Stimulated activated naive CD8-positive, alpha-beta T cell treated with anti-CD3 and anti-CD28 coated beads, Interleukin-15, Interleukin-2, amounts not matched to agents 100 ng/mL and 50 ng/mL, for 24 hours (primary cell): ENCODE measurements around the gene PLEKHO2.

Experiments
- H3K27ac Mint-ChIP-seq: one replicate; pipeline ENCODE4 v1.8.0; 2021; ENCODE audit warnings: mild to moderate bottlenecking, mixed read lengths
- H3K27me3 Mint-ChIP-seq: one replicate; pipeline ENCODE4 v1.8.0; 2021; ENCODE audit warnings: mixed read lengths
- H3K36me3 Mint-ChIP-seq: one replicate; pipeline ENCODE4 v1.8.0; 2021; ENCODE audit warnings: low read depth, mixed read lengths
- H3K4me1 Mint-ChIP-seq: one replicate; pipeline ENCODE4 v1.8.0; 2021; ENCODE audit warnings: low read depth, mixed read lengths
- H3K4me3 Mint-ChIP-seq: one replicate; pipeline ENCODE4 v1.8.0; 2021; ENCODE audit warnings: mild to moderate bottlenecking, mixed read lengths
- H3K9me3 Mint-ChIP-seq: one replicate; pipeline ENCODE4 v1.8.0; 2021; ENCODE audit warnings: mixed read lengths

PLEKHO2 gene

DNA sequence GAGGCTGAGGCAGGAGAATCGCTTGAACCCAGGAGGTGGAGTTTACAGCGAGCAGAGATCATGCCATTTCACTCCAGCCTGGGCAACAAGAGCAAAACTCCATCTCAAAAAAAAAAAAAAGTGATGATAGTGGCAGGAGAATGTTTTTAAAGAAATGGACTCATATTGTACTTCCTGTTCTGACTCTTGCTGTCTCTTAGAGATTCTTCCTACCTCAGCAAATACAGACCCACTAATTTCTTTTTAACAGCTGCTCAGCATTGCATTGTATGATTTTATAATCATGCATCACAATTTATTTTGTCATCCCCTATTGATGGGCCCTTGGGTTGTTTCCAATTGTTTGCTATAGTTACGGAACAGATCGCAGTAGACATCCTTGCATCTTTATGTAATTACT, 61.1 kb downstream of the PLEKHO2 start:
- H3K9me3 Mint-ChIP-seq, result peaks cover 7% of the 10 kb centered on the region
- peaks cover 34% of the 10 kb centered on the region for H3K4me1 Mint-ChIP-seq
- H3K27ac Mint-ChIP-seq, result no peak overlapping the region
- no peak overlapping the region for H3K4me3 Mint-ChIP-seq
- H3K36me3 Mint-ChIP-seq, result peaks cover 11% of the 10 kb centered on the region
- no peaks in the 10 kb centered on the region for H3K27me3 Mint-ChIP-seq

GRCh38 chr15:64903326-64903950, 61.7 kb downstream of the PLEKHO2 start:
- Mint-ChIP-seq H3K27ac (no peak overlapping the region), H3K36me3 (peaks cover 11% of the 10 kb centered on the region), H3K4me3 (no peak overlapping the region), H3K4me1 (peaks cover 34% of the 10 kb centered on the region), H3K27me3 (no peaks in the 10 kb centered on the region), H3K9me3 (peaks cover 7% of the 10 kb centered on the region)

- Mint-ChIP-seq H3K9me3 (peaks cover 7% of the 10 kb centered on the region), H3K27me3 (no peaks in the 10 kb centered on the region), H3K4me1 (peaks cover 34% of the 10 kb centered on the region), H3K4me3 (no peak overlapping the region), H3K36me3 (peaks cover 11% of the 10 kb centered on the region), H3K27ac (no peak overlapping the region)
Observed at GRCh38 chr15:64904189-64904588, 62.5 kb downstream of the PLEKHO2 start.

DNA sequence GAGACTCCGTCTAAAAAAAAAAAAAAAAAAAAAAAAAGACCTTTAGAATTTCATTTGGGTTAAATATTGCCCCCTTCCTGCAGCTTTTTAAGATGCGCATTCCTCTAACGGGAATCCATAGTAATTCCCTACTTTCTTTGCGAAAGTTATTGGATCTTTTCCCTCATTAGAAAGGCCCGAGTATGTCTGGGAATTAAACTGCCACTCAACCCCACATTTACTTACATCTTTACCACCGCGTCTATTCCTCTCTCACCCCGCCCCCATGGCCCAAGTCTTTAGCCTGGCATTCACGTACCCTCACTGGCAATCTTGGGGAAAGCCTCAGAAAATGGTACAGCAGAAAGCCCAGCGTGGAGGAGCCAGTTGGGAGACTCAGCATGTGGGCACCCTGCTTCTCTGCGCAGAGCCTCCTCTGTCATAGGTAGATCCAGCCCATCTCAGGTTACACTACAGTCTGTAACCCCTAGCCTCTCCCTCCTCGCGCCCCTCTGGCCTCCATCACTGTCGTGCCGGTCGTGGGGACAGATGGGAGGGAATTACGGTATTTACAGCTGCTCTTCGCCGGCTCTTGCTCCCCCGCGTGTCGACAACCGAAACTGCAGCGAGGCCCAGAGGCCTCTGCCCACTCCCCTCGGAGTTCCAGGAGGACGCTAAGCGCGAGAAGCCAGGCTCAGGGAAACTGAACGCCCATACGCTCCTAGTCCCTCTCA, 63.6 kb downstream of the PLEKHO2 start:
- Mint-ChIP-seq H3K4me3 (peak overlapping the region; percentile 76), H3K9me3 (peaks cover 7% of the 10 kb centered on the region), H3K4me1 (peaks cover 34% of the 10 kb centered on the region), H3K27ac (peak overlapping the region; percentile 39), H3K27me3 (no peaks in the 10 kb centered on the region), H3K36me3 (peaks cover 7% of the 10 kb centered on the region)

- Mint-ChIP-seq H3K9me3 (peaks cover 3% of the 10 kb centered on the region), H3K4me1 (peaks cover 37% of the 10 kb centered on the region), H3K27me3 (peaks cover 3% of the 10 kb centered on the region), H3K36me3 (peaks cover 2% of the 10 kb centered on the region), H3K27ac (no peak overlapping the region), H3K4me3 (no peak overlapping the region)
Observed at GRCh38 chr15:64905941-64906340, 64.2 kb downstream of the PLEKHO2 start.

DNA sequence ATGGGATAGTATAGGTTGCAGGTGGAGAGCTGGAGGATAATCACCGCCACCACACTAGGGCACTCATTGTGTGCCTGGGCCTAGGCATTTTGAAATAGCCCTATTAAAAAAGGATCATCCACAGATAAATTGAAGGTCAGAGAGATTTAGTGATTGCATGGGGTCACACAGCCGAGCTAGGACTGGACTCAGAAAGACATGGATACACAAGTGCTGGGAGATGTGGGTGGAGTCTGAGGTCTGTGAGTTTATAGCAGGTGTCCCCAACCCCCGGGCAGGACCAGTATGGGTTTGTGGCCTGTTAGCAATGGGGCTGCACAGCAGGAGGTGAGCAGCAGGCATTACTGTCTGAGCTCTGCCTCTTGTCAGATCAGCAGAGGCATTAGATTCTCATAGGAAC, 64.7 kb downstream of the PLEKHO2 start:
- H3K4me1 Mint-ChIP-seq, result peaks cover 42% of the 10 kb centered on the region
- no peak overlapping the region for H3K4me3 Mint-ChIP-seq
- H3K9me3 Mint-ChIP-seq, result no peaks in the 10 kb centered on the region
- no peaks in the 10 kb centered on the region for H3K36me3 Mint-ChIP-seq
- H3K27ac Mint-ChIP-seq, result no peak overlapping the region
- peaks cover 8% of the 10 kb centered on the region for H3K27me3 Mint-ChIP-seq

DNA sequence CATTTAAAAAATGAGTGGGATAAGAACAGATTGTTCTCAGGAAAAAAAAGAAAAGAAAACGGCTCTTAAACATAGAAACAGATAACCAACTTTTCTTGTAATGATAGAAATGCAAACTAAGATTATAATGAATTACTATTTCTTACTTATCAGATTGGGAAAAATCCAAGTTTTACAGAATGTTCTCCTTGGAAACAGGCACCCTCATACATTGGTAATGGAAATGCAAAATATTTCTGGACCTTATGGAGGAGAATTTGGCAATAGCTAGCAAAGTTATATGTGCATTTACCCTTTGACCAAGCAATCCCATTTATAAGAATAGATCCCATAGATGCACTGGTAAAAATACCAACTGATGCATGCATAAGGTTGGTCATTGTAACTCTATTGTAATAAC, 66.3 kb downstream of the PLEKHO2 start:
- H3K27ac Mint-ChIP-seq, result no peak overlapping the region
- peaks cover 8% of the 10 kb centered on the region for H3K27me3 Mint-ChIP-seq
- H3K9me3 Mint-ChIP-seq, result no peaks in the 10 kb centered on the region
- no peaks in the 10 kb centered on the region for H3K36me3 Mint-ChIP-seq
- peaks cover 34% of the 10 kb centered on the region for H3K4me1 Mint-ChIP-seq
- H3K4me3 Mint-ChIP-seq, result no peak overlapping the region

DNA sequence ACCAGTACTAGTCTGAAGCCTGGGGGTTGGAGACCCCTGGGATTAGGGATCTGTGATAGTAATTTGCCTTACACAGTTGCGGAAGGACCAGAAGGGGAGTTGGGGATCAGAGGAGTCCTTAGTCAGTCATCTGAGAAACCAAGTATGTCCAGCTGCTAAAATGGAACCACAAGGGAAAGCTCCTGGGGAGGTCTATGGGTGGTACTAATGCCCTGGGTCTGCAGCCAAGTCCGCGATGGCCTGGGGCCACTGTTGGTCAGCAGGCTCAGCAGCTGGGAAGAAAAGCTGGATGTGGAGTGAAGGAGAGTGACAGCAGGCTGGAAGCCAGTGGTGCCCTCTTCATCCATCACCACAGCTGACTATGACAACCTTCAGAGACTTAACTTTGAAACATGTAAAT, 67.8 kb downstream of the PLEKHO2 start:
- Mint-ChIP-seq H3K4me3 (no peak overlapping the region), H3K36me3 (no peaks in the 10 kb centered on the region), H3K27ac (no peak overlapping the region), H3K27me3 (peaks cover 8% of the 10 kb centered on the region), H3K4me1 (peaks cover 21% of the 10 kb centered on the region), H3K9me3 (no peaks in the 10 kb centered on the region)

DNA sequence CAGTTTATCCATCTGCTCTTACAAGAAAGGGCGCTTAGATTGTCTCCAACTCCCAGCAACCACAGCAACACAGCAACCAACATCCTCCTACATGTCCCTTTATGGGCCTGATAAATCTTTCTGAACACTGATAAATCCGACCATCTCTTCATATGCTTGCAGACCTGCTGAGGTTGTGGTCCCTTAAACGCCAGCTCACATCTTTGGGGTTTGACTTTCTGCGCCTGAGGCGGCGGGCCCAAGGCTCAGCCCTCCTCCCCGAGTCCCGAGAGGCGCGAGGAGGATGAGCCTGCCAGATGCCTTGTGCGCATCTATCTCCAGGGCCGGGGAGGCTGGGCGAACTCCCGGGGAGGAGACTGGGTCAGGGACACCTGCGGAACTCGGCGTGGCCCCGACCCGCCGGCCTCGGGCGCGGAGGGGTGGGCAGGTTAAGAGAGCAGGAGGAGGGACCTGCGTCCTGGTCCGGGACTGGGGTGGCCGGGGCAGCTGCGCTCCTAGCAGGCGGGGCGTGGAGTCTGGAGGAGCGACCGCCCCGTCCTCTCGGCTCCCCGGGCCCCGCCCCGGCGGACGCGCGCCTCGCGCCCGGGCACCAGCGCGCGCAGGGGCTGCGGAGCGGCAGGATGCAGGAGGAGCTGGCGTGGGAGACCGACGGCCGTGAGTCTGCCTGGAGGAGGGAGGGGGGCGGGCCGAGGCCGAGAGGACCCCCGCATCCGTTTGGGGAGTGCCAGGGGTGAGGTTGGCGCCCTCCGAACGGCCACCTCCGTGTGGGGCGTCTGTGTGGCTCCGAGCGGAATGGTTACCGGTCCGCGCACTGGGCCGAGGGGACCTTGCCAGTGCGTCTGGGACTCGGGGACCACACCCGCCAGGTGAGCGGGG, 69.8 kb downstream of the PLEKHO2 start, which contains the start of gene ANKDD1A:
Gene ANKDD1A, plus strand, starts transcription at position 592 of the 876 bp plus-strand sequence. Its CDS starts 29 bp downstream, at position 621.
- Mint-ChIP-seq H3K27me3 (peaks cover 8% of the 10 kb centered on the region), H3K27ac (no peak within 1 kb of the TSS), H3K36me3 (no peaks in the 10 kb centered on the region), H3K4me1 (peaks cover 13% of the 10 kb centered on the region), H3K4me3 (peak within 1 kb of the TSS; percentile 72), H3K9me3 (no peaks in the 10 kb centered on the region)

DNA sequence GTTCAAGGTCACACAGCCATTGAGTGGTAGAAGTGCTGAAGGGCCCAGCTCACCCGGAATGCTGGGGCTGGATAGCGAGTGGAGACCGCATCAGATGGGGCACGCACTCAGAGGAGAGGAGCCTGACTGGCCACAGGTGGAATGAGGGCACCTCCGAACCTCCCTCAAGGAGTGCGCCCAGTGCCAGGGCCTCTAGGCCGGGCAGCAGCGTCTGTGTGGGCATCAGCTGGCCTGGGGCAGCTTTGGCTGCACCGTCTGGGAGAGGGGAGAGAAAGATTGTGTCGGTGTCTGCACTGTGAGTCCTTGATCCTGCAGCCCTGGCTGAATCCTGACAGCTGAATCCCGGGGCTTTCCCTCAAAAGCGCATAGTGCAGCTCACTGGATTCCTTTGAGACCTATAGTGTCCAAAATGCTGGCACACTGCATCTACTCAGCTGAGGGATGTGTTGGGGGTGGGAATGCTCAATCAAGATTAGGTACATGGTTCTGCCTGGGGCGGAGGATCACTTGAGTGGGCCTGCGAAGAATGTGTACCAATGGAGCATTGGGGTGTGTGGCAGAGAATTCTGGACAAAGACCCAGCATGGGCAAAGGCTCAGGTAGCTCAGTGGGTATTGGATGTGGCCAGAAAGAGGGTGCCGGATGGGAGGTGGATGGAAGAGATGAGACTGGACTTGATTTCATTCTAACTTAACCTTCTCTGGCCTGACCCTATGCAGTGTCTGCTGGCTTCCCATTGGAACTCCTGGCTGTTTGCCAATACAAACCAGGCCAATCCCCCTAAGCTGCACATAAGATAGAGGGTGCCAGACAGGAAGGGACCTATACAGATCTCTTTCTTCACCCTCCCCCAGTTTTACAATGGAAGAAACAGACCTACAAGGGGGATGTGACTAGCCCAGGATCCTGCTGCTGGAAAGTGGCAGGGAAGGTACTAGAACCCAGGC, 70.9 kb downstream of the PLEKHO2 start:
- H3K4me1 Mint-ChIP-seq, result peaks cover 13% of the 10 kb centered on the region

GRCh38 chr15:64915518-64916227, 74.0 kb downstream of the PLEKHO2 start:
- Mint-ChIP-seq H3K9me3 (no peaks in the 10 kb centered on the region), H3K4me1 (peaks cover 13% of the 10 kb centered on the region), H3K27ac (no peak overlapping the region), H3K4me3 (no peak overlapping the region), H3K36me3 (no peaks in the 10 kb centered on the region), H3K27me3 (peaks cover 7% of the 10 kb centered on the region)

More for the DNA sequence above, 70.9 kb downstream of the PLEKHO2 start:
- Mint-ChIP-seq H3K27me3 (peaks cover 8% of the 10 kb centered on the region), H3K27ac (no peak overlapping the region), H3K36me3 (no peaks in the 10 kb centered on the region), H3K4me3 (peak overlapping the region; percentile 18), H3K9me3 (no peaks in the 10 kb centered on the region)

DNA sequence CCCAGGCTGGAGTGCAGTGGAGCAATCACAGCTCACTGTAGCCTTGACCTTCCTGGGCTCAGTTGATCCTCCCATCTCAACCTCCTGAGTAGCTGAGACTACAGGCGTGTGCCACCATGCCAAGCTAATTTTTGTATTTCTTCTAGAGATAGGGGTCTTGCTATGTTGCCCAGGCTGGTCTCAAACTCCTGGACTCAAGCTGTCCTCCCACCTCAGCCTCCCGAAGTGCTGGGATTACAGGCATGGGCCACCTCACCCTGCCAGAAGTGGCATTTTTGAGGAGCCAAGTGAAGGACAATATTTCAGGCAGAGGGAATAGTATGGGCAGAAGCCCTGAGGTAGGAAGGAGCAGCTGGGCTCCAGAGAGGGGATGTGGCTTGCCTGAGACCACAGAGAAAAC, 74.7 kb downstream of the PLEKHO2 start:
- Mint-ChIP-seq H3K36me3 (no peaks in the 10 kb centered on the region), H3K27me3 (no peaks in the 10 kb centered on the region), H3K4me1 (peaks cover 6% of the 10 kb centered on the region), H3K27ac (no peak overlapping the region), H3K9me3 (no peaks in the 10 kb centered on the region), H3K4me3 (no peak overlapping the region)

GRCh38 chr15:64917211-64917610, 75.5 kb downstream of the PLEKHO2 start:
- H3K36me3 Mint-ChIP-seq, result no peaks in the 10 kb centered on the region
- H3K4me3 Mint-ChIP-seq, result no peak overlapping the region
- no peaks in the 10 kb centered on the region for H3K27me3 Mint-ChIP-seq
- H3K4me1 Mint-ChIP-seq, result peaks cover 1% of the 10 kb centered on the region
- H3K9me3 Mint-ChIP-seq, result no peaks in the 10 kb centered on the region
- no peak overlapping the region for H3K27ac Mint-ChIP-seq
